ENCODE measurements around the gene ZMYND8.

DNA sequence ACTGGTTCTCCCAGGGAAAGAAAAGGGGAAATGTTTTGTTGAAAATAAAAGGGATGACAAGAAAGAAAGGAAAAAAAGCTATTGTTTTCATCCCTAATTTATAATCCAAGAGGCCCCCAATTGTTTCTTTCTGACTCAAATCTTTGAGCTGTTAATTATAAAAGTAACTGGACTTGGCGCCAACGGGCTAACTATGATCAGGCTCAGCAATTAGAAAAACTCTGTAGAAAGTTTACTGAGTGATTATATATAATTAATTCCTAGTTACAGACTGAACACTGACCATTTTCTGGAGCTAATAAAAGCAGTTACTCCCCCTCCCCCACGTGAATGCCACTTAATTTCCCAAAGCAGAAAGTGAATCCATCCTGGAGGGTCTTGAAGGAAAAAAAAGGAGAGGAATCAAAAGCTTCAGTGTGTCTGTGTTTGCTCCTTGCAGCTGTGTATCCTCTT is 3.2 kb downstream of the ZMYND8 start:
- TF ChIP-seq MAFK (IDR thresholded peaks at IDR 0.05; ENCODE audit: low read depth, low read length) (no peak), POLR2A (IDR thresholded peaks at IDR 0.05; ENCODE audit: control extremely low read depth in 1 of 2, low read depth in 2 of 2, low read length in 2 of 2) (no peak), ZNF274 (IDR thresholded peaks at IDR 0.05; ENCODE audit: borderline replicate concordance, extremely low read depth, low read length) (no peak), SIN3A (conservative IDR thresholded peaks at IDR 0.05 in 1 of 2, IDR thresholded peaks at IDR 0.05 in 1 of 2; ENCODE audit: low read depth in 1 of 2, low read length in 2 of 2) (no peak), SP4 (IDR thresholded peaks at IDR 0.05; ENCODE audit: low read length) (no peak), TAF7 (optimal IDR thresholded peaks at IDR 0.05; ENCODE audit: borderline replicate concordance, low read depth, low read length) (no peak), RBBP5 (IDR thresholded peaks at IDR 0.05; ENCODE audit: borderline replicate concordance, low read depth, low read length) (no peak), SP1 (IDR thresholded peaks at IDR 0.05; ENCODE audit: low read depth, low read length) (no peak), EZH2 (IDR thresholded peaks at IDR 0.05; ENCODE audit: low read depth, low read length, severe bottlenecking) (no peak), ASH2L (IDR thresholded peaks at IDR 0.05; ENCODE audit: low read length) (no peak), HDAC2 (IDR thresholded peaks at IDR 0.05; ENCODE audit: borderline replicate concordance in 1 of 2, low read depth in 2 of 2, low read length in 2 of 2) (no peak), EGR1 (IDR thresholded peaks at IDR 0.05; ENCODE audit: borderline replicate concordance, low read depth, low read length) (no peak), KDM1A (IDR thresholded peaks at IDR 0.05; ENCODE audit: borderline replicate concordance, low read length) (no peak)
- TF ChIP-seq, protein P1, sequence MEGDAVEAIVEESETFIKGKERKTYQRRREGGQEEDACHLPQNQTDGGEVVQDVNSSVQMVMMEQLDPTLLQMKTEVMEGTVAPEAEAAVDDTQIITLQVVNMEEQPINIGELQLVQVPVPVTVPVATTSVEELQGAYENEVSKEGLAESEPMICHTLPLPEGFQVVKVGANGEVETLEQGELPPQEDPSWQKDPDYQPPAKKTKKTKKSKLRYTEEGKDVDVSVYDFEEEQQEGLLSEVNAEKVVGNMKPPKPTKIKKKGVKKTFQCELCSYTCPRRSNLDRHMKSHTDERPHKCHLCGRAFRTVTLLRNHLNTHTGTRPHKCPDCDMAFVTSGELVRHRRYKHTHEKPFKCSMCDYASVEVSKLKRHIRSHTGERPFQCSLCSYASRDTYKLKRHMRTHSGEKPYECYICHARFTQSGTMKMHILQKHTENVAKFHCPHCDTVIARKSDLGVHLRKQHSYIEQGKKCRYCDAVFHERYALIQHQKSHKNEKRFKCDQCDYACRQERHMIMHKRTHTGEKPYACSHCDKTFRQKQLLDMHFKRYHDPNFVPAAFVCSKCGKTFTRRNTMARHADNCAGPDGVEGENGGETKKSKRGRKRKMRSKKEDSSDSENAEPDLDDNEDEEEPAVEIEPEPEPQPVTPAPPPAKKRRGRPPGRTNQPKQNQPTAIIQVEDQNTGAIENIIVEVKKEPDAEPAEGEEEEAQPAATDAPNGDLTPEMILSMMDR (IDR thresholded peaks at IDR 0.05; ENCODE audit: control extremely low read depth in 1 of 3, insufficient read depth in 1 of 3, low read depth in 1 of 3, low read length in 3 of 3) = no peak

All from H1 (cell line).